Keratinocyte (primary cell): ENCODE measurements around the gene LHPP.

ENCODE experiments used
- CTCF ChIP-seq, 3 experiments: IDR thresholded peaks in 1 of 3; conservative IDR thresholded peaks in 1 of 3; optimal IDR thresholded peaks in 1 of 3; 2 replicates in 2 of 3; 3 replicates in 1 of 3; pipeline versions ENCODE3 to v1.5.1; 2011; ENCODE audit warnings: low read length in 3 of 3, mild to moderate bottlenecking in 3 of 3, moderate library complexity in 2 of 3, control low read depth in 1 of 3, inconsistent platforms in 1 of 3; ENCODE audit not compliant: insufficient read depth in 2 of 3; ENCODE audit errors: extremely low read depth in 1 of 3
- EZH2 ChIP-seq: IDR thresholded peaks from one replicate; pipeline ENCODE4 v1.6.1; 2012; ENCODE audit warnings: inconsistent platforms, mild to moderate bottlenecking, low read length, moderate library complexity

- TF ChIP-seq CTCF (optimal IDR thresholded peaks at IDR 0.05 in 1 of 3, IDR thresholded peaks at IDR 0.05 in 1 of 3, conservative IDR thresholded peaks at IDR 0.05 in 1 of 3; ENCODE audit: extremely low read depth in 1 of 3, insufficient read depth in 2 of 3, low read length in 3 of 3), result no peak
- TF ChIP-seq EZH2, result no peak
These were observed 178.0 kb downstream of the LHPP start for GRCh38 chr10:124639646-124640045.
